ENCODE results near the gene CHRNA1. TPM values are rescaled to one million over a fixed set of nuclear protein-coding genes. Genes with fewer than 3 reads are reported as not detected.
A peak's percentile ranks its signal among the peaks of the same experiment; 100 is the strongest.

CHRNA1 gene
- polyA plus RNA-seq, 1 experiment: not detected

DNA sequence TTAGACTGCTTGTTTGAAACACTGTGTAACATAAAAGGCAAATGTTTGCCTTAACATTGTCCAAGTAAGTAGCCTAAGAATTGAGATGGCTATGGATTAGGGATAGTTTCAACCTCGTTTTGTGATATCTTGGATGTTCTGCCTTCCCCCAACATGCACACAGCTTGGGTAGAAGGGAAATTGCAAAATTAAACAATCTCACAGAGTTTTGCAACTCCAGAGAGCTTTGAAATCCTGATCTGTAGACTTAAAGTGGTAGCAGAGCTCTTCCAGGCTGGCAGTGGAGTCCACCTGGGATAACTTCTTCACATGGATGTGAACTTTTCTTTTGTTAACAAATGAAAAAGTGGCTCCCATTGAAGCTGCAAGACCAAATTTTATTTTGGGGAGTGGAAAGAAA lies 59.6 kb downstream of the CHRNA1 start:
- TF ChIP-seq, protein P1, sequence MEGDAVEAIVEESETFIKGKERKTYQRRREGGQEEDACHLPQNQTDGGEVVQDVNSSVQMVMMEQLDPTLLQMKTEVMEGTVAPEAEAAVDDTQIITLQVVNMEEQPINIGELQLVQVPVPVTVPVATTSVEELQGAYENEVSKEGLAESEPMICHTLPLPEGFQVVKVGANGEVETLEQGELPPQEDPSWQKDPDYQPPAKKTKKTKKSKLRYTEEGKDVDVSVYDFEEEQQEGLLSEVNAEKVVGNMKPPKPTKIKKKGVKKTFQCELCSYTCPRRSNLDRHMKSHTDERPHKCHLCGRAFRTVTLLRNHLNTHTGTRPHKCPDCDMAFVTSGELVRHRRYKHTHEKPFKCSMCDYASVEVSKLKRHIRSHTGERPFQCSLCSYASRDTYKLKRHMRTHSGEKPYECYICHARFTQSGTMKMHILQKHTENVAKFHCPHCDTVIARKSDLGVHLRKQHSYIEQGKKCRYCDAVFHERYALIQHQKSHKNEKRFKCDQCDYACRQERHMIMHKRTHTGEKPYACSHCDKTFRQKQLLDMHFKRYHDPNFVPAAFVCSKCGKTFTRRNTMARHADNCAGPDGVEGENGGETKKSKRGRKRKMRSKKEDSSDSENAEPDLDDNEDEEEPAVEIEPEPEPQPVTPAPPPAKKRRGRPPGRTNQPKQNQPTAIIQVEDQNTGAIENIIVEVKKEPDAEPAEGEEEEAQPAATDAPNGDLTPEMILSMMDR (IDR thresholded peaks at IDR 0.05; ENCODE audit: insufficient read depth, low read depth, low read length): no peak
- ChIA-PET POLR2A (no interaction called here), CTCF (interaction anchor here (0.7 kb wide), 1 partner anchor 286 kb away, joined by 4 read pairs; no protein-coding TSS in a partner anchor)
- H3K4me3 ChIP-seq (ENCODE audit: low read depth, low read length): no peak overlapping the region
- peaks cover 1% of the 10 kb centered on the region; the same call in 1 of the 2 replicates for H3K27me3 ChIP-seq (ENCODE audit: control insufficient read depth, insufficient read depth, low read length)
- H3K36me3 ChIP-seq (ENCODE audit: control insufficient read depth, insufficient read depth, low read length): no peaks in the 10 kb centered on the region
- no peak for DNase-seq (ENCODE audit: low read depth)

DNA sequence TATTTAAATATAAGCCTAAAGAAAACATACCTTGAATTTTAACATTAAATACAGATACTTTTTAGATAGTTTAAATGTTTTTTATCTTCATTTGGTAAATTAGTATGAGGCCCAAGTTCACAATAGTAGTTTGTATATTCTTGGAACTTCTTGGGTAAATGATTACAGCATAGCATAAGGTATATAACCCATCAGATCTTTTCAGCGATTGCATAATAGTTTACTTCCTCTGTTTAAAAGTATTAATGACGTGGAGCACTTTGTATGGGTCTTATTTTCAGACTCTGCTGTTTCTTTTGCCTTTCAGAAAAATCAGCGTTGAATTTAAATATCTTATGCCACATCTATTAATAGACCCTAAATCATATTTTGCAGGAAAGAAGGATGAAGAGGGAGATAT lies 60.2 kb downstream of the CHRNA1 start:
- no peak overlapping the region for H3K4me3 ChIP-seq (ENCODE audit: low read depth, low read length)
- no peaks in the 10 kb centered on the region for H3K36me3 ChIP-seq (ENCODE audit: control insufficient read depth, insufficient read depth, low read length)
- ChIA-PET POLR2A (no interaction called here), CTCF (interaction anchor here (0.7 kb wide), 1 partner anchor 286 kb away, joined by 4 read pairs; no protein-coding TSS in a partner anchor)
- TF ChIP-seq, protein P1 (IDR thresholded peaks at IDR 0.05; ENCODE audit: insufficient read depth, low read depth, low read length): no peak
- DNase-seq (ENCODE audit: low read depth): no peak
- peaks cover 1% of the 10 kb centered on the region; the same call in 1 of the 2 replicates for H3K27me3 ChIP-seq (ENCODE audit: control insufficient read depth, insufficient read depth, low read length)

DNA sequence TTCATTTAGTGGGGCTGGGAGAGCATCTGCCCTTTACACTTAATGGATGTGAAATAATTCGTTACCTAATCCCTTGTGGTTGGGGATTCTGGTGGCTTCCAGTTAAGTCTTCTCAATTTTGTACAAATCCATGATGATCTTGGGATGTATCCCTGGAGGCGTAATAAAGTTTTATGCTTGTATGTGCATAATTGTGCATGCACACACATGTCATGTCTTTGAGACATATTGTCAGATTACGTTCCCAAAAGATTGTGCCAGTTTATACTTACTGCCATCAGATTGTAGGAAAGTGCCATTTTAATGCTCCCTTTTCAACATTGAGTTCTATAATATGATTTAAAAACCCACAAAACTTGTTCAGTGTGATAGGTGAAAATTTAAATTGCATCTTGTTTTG lies 60.8 kb downstream of the CHRNA1 start:
- no peak for DNase-seq (ENCODE audit: low read depth)
- CTCF ChIA-PET: interaction anchor here (2.0 kb wide), 1 partner anchor 9 kb away, joined by 6 read pairs; no protein-coding TSS in a partner anchor
- peaks cover 1% of the 10 kb centered on the region; the same call in 1 of the 2 replicates for H3K27me3 ChIP-seq (ENCODE audit: control insufficient read depth, insufficient read depth, low read length)
- no peaks in the 10 kb centered on the region for H3K36me3 ChIP-seq (ENCODE audit: control insufficient read depth, insufficient read depth, low read length)
- TF ChIP-seq, protein P1 (IDR thresholded peaks at IDR 0.05; ENCODE audit: insufficient read depth, low read depth, low read length): no peak
- POLR2A ChIA-PET: no interaction called here
- no peak overlapping the region for H3K4me3 ChIP-seq (ENCODE audit: low read depth, low read length)

DNA sequence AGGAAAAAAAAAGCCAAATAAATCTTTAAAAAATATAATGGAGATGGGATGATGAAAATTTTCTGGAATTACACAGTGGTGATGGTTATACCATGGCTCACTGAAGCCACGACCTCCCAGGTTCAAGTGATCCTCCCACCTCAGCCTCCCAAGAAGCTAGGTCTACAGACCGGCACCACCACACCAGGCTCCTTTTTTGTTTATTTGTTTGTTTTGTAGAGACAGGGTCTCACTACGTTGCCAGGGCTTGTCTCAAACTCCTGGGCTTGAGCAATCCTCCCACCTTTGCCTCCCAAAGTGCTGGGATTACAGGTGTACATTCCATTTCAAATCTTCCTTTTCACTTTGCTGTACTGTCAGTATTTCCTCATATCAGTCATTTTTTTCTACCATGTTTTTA lies 61.7 kb downstream of the CHRNA1 start:
- H3K36me3 ChIP-seq (ENCODE audit: control insufficient read depth, insufficient read depth, low read length): no peaks in the 10 kb centered on the region
- ChIA-PET CTCF (interaction anchor here (2.0 kb wide), 1 partner anchor 10 kb away, joined by 6 read pairs; no protein-coding TSS in a partner anchor), POLR2A (no interaction called here)
- no peak for DNase-seq (ENCODE audit: low read depth)
- H3K27me3 ChIP-seq (ENCODE audit: control insufficient read depth, insufficient read depth, low read length): peaks cover 1% of the 10 kb centered on the region; the same call in 1 of the 2 replicates
- TF ChIP-seq, protein P1 (IDR thresholded peaks at IDR 0.05; ENCODE audit: insufficient read depth, low read depth, low read length): no peak
- H3K4me3 ChIP-seq (ENCODE audit: low read depth, low read length): no peak overlapping the region

DNA sequence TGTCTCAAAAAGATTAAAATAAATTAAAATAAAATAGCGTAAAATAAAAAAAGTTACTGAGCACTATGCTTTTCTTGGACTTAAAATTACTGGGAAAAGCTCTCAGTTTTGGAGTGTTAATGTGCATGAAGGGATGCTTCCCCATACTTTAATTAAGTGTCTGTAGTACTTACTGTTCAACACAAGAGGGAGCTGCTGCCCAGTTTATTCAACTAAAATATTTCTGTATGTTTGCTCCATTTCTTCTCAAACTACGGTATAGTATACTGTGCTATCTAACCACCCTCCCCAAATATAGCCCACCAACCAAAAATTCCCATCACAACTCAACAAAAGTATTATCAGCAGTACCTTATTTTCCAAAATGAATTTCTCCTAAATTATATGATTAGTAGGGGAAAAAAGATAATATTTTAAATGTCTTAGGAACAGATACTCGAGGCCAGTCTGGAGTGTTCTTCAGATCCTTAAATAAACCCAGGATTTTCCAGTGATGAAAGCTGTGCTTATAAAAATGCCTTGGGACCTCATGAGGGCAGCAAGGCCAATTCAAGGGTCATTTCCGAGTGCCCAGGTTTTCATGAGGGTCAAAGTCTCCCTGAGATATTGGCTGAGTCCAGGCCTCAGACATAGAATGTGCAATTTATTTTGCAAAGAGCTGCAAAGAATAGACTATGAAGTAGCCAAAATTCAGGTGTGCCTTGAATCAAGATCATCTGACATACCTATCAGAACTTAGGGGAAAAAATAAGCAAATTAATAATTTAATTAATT lies 64.1 kb downstream of the CHRNA1 start:
- ChIA-PET CTCF (interaction anchor here (0.6 to 7.3 kb wide), 33 partner anchors 9 to 1397 kb away, joined by 3 to 94 read pairs (median 4); partner anchors contain the start of genes CHN1 and WIPF1), POLR2A (no interaction called here)
- TF ChIP-seq, protein P1 (IDR thresholded peaks at IDR 0.05; ENCODE audit: insufficient read depth, low read depth, low read length): peak; percentile 62
- Histone ChIP-seq H3K4me3 (ENCODE audit: low read depth, low read length) (no peak overlapping the region), H3K36me3 (ENCODE audit: control insufficient read depth, insufficient read depth, low read length) (no peaks in the 10 kb centered on the region), H3K27me3 (ENCODE audit: control insufficient read depth, insufficient read depth, low read length) (peaks cover 10% of the 10 kb centered on the region)
- DNase-seq (ENCODE audit: low read depth): no peak
